ENCODE data around the gene SPRR2E.
"Not testable (repeated sequence)": the region's sequence is repeated elsewhere in the genome, so short reads cannot be mapped to it uniquely, and the experiment has no call there.

Gene SPRR2E

DNA sequence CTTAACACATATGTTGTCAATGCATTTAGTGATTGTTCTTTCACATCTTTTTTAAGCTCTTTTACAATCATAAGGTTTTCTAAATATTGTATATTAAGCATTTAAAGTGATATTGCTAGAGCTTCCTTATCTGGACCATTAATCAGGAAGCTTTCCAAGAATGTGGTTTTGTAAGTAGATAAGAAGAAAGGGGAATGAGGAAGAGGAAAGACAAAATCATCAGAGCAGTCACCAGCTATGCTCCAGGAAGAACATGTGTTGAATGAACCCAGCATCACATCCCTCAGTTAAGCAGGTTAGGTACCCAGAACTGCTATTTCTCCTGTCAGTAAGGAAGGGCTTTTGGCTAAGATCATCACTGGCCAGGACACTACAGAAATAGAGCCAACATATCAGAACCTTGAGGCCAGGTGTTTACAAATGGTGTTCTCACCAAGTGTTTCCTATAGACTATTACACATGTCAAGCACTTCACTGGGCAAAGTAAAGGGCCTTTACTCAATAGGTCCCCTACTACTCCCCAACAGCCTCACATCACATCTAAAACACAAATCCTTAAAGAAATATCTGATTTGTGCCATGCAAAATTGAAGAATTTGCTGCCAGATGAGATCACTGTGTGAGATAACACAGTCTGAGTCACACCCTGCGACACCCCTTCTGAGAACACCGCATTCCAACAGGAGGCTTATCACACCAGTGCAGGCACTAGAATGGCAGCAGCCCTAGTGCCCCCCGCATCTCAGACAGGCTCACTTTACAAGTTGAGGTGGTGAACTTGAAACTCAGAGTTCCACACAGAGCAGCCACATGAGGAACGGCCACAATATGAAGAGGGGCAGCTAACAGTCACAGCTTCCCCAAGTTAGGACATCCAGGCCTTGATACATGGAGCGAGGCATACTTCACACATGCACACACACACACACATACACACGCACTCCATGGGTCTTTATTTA is 35.2 kb downstream of the SPRR2E start:
- DNase-seq = no peak

DNA sequence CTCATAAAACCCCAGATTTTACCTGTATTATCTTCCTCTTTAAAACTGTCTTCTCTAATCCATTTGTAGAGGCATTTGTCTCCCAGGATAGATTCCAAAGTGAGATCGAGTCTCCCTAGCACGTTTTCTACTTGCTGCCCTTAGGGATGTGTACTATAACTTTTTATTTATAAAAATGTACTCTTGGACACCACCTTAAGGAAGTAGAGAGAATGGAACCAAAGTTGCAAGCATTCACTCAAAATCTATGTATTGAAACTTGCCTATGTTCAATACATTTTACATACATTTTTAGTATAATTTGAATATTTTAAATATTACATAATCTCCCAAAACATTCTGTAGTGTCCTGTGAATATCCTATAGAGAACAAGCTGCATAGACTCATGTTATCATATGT is 36.2 kb downstream of the SPRR2E start:
- DNase-seq = no peak

DNA sequence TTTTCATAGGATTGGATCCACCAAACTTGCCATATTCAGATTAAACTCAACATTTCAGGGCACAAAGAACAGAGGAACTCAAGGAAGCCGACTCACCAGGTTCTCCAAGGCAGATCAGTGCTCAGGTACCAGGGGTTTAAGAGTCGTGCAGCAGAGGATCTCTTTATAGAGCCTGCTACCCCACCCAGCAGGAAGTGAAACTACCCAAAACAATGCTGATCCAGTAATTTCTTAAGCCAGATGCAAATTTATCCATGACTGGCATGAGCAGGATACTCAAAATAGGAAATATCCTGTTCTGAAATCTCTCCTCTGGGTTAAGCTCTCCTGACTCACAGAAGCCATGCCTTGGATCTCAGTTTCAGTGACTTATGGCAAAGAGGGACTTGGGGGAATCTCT is 37.0 kb downstream of the SPRR2E start, which contains the start of gene SPRR2A:
Gene SPRR2A, minus strand, starts transcription at position 138 of the 400 bp plus-strand sequence. CDS start 777 bp downstream, outside the sequence.
- peak; percentile 2 for DNase-seq

DNA sequence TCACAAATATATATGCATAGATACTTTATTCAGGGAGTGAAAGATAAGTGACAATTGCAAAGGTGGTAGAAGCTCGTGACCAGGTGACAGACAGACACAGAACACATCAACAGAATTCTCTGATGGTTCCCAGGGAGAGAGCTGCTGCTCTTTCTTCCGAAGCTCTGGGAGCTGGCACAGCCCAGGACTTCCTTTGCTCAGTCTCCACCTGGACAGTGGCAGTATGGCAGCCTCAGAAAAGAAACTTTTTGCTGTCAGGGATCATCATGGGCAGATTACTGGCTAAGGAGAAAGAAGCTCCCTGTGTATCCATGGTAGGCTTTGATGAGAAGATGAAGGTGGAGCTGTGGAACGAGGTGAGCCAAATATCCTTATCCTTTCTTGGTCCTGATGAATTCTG is 38.2 kb downstream of the SPRR2E start:
- DNase-seq = not testable (repeated sequence)

DNA sequence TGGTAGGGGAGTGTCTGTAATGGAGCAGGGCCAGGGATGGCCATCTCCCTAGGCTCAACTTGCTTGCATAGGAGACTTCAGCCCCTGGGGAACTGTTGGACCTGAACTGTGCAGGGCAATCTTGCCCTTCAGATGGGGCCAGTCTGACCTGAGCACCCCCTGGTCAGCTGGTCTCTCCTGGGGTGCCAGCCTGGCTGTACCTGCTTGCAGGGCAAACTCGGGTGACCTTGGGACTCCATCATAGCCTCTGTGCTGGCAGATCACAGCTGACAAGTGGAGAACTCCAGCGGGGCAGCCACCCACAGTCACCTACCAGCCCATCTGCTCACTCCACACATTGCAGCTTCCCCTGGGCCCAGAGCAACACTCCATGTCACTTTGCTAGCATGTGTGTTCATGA is 45.1 kb downstream of the SPRR2E start:
- DNase-seq = no peak
